MCF 10A (cell line): ENCODE measurements around the gene CCL15. TPM values are rescaled to one million over a fixed set of nuclear protein-coding genes. Genes with fewer than 3 reads are reported as not detected.
"Not testable (repeated sequence)": the region's sequence is repeated elsewhere in the genome, so short reads cannot be mapped to it uniquely, and the experiment has no call there.

ENCODE experiments used
- BruUV-seq: library from RNA; stranded (reverse); fragments of 400-500 nt; replicated peaks from 2 replicates; lab custom pipeline; 2021; lab: Mats Ljungman, UMichigan
- CTCF ChIA-PET: fragments of 300-600 bp; sonication (Branson Sonifier 250); formaldehyde crosslinking; extraction: SDS; loops from one replicate; lab custom pipeline; 2021; ENCODE audit warnings: antibody characterized with exemption, inconsistent platforms; lab: Yijun Ruan, JAX
- POLR2A ChIA-PET: fragments of 300-600, 350-650 bp; sonication (Branson Sonifier 250); formaldehyde crosslinking; extraction: SDS; loops from one replicate; lab custom pipeline; 2020; ENCODE audit warnings: antibody characterized with exemption, inconsistent platforms; lab: Yijun Ruan, JAX
- DNase-seq: peaks from one replicate; pipeline ENCODE4 v3.0.0-alpha.2; 2018; ENCODE audit not compliant: unreplicated experiment
- H3K27ac Mint-ChIP-seq: one replicate; pipeline ENCODE4 v1.8.0; 2022; ENCODE audit warnings: mild to moderate bottlenecking, low read depth, mixed read lengths; ENCODE audit not compliant: unreplicated experiment
- H3K27me3 Mint-ChIP-seq: one replicate; pipeline ENCODE4 v1.8.0; 2022; ENCODE audit warnings: mixed read lengths; ENCODE audit not compliant: insufficient read depth, unreplicated experiment
- H3K36me3 Mint-ChIP-seq: one replicate; pipeline ENCODE4 v1.8.0; 2022; ENCODE audit warnings: mild to moderate bottlenecking, moderate library complexity, mixed read lengths; ENCODE audit not compliant: insufficient read depth, unreplicated experiment
- H3K4me1 Mint-ChIP-seq: one replicate; pipeline ENCODE4 v1.8.0; 2022; ENCODE audit warnings: mixed read lengths; ENCODE audit not compliant: insufficient read depth, unreplicated experiment
- H3K4me3 Mint-ChIP-seq: one replicate; pipeline ENCODE4 v1.8.0; 2022; ENCODE audit warnings: mild to moderate bottlenecking, moderate library complexity, mixed read lengths; ENCODE audit not compliant: unreplicated experiment
- H3K9me3 Mint-ChIP-seq: one replicate; pipeline ENCODE4 v1.8.0; 2022; ENCODE audit warnings: mixed read lengths; ENCODE audit not compliant: unreplicated experiment
- intact Hi-C: fragments of 100-400 bp; cut with micrococcal nuclease; formaldehyde crosslinking; loops from 2 replicates; pipeline ENCODE4 v1.14.1; 2022
- total RNA-seq: library from RNA; stranded (reverse); gene quantifications from 2 replicates; pipeline ENCODE4 v1.2.3, GENCODE V29; 2022
- TF ChIP-seq, protein P1 (sequence below): fragments of 200-600 bp; IDR thresholded peaks from one replicate; pipeline ENCODE4 v1.8.0; 2022; ENCODE audit warnings: antibody characterized with exemption, mild to moderate bottlenecking; ENCODE audit not compliant: unreplicated experiment

Gene CCL15
- total RNA-seq, 1 experiment from 2014 or later: not detected

DNA sequence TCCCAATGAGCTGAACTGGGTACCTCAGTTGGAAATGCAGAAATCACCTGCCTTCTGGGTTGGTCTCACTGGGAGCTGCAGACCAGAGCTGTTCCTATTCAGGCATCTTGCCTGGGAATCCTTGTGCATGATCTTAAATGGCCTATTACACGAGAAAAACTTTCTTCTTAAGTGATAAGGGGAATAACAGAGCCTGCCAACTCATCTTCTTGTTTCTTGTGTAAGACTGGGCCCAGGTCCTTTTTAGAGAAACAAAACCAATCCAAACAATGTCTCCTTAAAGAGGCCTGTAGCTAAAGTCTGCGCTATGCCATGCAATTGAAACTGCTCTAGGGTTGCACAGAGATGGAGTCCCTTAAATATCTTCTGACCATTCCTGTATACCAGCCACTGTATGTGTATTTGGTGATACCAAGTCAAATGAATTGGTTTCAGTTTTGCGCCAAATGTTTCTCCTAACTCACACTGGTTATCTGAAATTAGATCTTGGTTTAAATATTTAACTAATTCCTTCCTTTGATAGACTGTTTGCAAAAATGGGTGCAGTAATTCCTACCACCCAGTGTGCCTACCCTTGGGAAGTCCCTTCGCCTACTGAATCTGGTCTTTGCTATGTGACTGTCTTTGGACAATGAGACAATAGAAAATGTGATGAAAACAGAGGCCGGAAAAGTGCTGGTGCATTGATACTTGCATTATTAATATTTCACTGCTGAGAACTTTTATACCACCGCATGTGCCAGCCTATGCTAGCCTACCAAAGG, 22.9 kb upstream of the CCL15 start:
- TF ChIP-seq, protein P1, sequence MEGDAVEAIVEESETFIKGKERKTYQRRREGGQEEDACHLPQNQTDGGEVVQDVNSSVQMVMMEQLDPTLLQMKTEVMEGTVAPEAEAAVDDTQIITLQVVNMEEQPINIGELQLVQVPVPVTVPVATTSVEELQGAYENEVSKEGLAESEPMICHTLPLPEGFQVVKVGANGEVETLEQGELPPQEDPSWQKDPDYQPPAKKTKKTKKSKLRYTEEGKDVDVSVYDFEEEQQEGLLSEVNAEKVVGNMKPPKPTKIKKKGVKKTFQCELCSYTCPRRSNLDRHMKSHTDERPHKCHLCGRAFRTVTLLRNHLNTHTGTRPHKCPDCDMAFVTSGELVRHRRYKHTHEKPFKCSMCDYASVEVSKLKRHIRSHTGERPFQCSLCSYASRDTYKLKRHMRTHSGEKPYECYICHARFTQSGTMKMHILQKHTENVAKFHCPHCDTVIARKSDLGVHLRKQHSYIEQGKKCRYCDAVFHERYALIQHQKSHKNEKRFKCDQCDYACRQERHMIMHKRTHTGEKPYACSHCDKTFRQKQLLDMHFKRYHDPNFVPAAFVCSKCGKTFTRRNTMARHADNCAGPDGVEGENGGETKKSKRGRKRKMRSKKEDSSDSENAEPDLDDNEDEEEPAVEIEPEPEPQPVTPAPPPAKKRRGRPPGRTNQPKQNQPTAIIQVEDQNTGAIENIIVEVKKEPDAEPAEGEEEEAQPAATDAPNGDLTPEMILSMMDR: no peak
- no peaks in the 10 kb centered on the region for H3K9me3 Mint-ChIP-seq
- no peak for DNase-seq
- peaks cover 2% of the 10 kb centered on the region for H3K36me3 Mint-ChIP-seq
- peaks cover 44% of the 10 kb centered on the region for H3K27me3 Mint-ChIP-seq
- no TSS peak for BruUV-seq
- ChIA-PET CTCF (interaction anchor here (0.6 kb wide), 1 partner anchor 14 kb away, joined by 3 read pairs; no protein-coding TSS in a partner anchor), POLR2A (no interaction called here)
- no peaks in the 10 kb centered on the region for H3K4me1 Mint-ChIP-seq
- H3K27ac Mint-ChIP-seq: no peak overlapping the region
- H3K4me3 Mint-ChIP-seq: no peak overlapping the region
- intact Hi-C loops: no loop called here

DNA sequence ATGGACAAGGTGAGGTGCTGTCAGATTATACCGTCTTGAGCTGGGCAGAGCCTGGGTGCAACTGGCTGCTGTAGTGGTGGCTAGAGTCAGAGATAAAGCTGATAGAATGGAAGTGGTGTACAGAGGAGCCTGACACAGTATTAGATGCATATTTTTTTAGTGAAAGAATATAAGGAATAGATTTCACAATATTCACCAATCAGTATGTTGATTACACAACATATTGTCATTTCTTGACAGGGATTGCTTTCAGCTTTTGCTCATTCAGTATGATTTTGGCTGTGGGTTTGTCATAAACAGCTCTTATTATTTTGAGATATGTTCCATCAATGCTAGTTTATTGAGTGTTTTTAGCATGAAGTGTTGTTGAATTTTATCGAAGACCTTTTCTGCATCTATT, 18.1 kb upstream of the CCL15 start:
- peaks cover 56% of the 10 kb centered on the region for H3K27me3 Mint-ChIP-seq
- no peak overlapping the region for H3K27ac Mint-ChIP-seq
- no peaks in the 10 kb centered on the region for H3K9me3 Mint-ChIP-seq
- peaks cover 5% of the 10 kb centered on the region for H3K36me3 Mint-ChIP-seq
- intact Hi-C loops: loop anchor here (10.0 kb wide), 1 partner anchor 115 kb away; no protein-coding TSS in a partner anchor
- CTCF ChIA-PET: interaction anchor here (1.2 to 1.4 kb wide), 2 partner anchors 53 to 129 kb away, joined by 3 to 6 read pairs; no protein-coding TSS in a partner anchor
- no peak overlapping the region for H3K4me3 Mint-ChIP-seq
- TF ChIP-seq, protein P1: no peak
- DNase-seq: no peak
- POLR2A ChIA-PET: no interaction called here
- H3K4me1 Mint-ChIP-seq: no peaks in the 10 kb centered on the region
- no TSS peak for BruUV-seq

DNA sequence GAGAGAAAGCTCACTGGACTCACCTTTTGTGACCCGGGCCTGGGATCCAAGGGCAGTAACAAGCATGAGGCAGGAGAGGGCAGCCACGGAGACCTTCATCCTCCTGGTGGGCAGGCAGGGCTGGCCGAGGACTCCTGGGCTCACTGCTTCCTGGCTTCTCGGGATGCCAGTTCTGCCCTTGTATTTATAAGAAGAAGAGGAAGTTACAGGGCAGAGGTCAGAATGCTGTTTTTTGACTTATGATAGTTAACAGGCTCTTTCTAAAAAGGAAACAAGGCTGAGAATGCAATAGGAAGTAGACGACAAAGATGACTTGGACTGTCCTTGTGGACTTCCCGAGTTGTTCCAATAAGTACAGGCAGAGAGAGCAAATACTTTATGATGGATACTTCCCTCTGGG, 16.4 kb upstream of the CCL15 start, which contains the start of gene CCL23:
Gene CCL23, minus strand, starts transcription at position 174 of the 400 bp plus-strand sequence. Its CDS starts 75 bp downstream, at position 99.
- TF ChIP-seq, protein P1: no peak
- CTCF ChIA-PET: interaction anchor here (0.6 kb wide), 1 partner anchor 26 kb away, joined by 8 read pairs; no protein-coding TSS in a partner anchor

DNA sequence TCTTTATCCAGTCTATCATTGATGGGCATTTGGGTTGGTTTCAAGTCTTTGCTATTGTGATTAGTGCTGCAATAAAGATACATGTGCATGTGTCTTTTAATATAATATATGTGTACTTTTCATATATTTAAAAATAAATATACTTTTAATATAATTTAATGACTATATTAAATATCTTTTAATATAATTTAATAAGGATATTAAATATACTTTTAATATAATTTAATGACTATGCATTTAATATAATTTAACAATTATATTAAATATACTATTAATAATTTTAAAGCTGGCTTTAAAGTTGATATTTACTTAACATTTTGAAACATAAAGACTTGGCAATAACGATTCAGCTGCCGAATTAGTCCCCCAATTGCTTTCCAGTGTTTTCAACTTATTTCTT, 15.2 kb upstream of the CCL15 start:
- POLR2A ChIA-PET: no interaction called here
- no peak for DNase-seq
- CTCF ChIA-PET: interaction anchor here (0.8 kb wide), 1 partner anchor 447 kb away, joined by 3 read pairs; no protein-coding TSS in a partner anchor
- TF ChIP-seq, protein P1: no peak
- Mint-ChIP-seq H3K9me3 (no peaks in the 10 kb centered on the region), H3K4me1 (no peaks in the 10 kb centered on the region), H3K27ac (no peak overlapping the region), H3K4me3 (no peak overlapping the region), H3K36me3 (peaks cover 5% of the 10 kb centered on the region), H3K27me3 (peaks cover 68% of the 10 kb centered on the region)
- intact Hi-C loops: loop anchor here (10.0 kb wide), 1 partner anchor 118 kb away; no protein-coding TSS in a partner anchor
- BruUV-seq: no TSS peak

More for the DNA sequence above, 16.4 kb upstream of the CCL15 start, which contains the start of gene CCL23:
- intact Hi-C loops: loop anchor here (10.0 kb wide), 1 partner anchor 117 kb away; no protein-coding TSS in a partner anchor
- Mint-ChIP-seq H3K36me3 (peaks cover 5% of the 10 kb centered on the region), H3K27me3 (peaks cover 68% of the 10 kb centered on the region), H3K4me1 (no peaks in the 10 kb centered on the region), H3K27ac (no peak within 1 kb of the TSS), H3K9me3 (no peaks in the 10 kb centered on the region), H3K4me3 (no peak within 1 kb of the TSS)
- DNase-seq: no peak
- POLR2A ChIA-PET: no interaction called here
- no TSS peak for BruUV-seq

DNA sequence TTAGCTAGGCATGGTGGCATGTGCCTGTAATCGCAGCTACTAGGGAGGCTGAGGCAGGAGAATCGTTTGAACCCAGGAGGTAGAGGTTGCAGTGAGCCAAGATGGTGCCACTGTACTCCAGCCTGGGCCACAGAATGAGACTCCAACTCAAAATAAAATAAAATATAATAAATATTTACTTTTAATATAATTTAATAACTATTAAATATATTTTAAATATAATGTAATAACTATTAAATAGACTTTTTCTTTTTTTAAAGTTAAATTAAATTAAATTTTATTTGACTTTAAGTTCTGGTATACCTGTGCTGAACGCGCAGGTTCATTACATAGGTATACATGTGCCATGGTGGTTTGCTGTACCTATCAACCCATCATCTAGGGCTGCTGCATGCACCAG, 14.5 kb upstream of the CCL15 start:
- H3K36me3 Mint-ChIP-seq, H3K4me1 Mint-ChIP-seq, H3K4me3 Mint-ChIP-seq, CTCF ChIA-PET, BruUV-seq, DNase-seq, H3K27ac Mint-ChIP-seq, H3K9me3 Mint-ChIP-seq, POLR2A ChIA-PET: not testable (repeated sequence)
- intact Hi-C loops: loop anchor here (10.0 kb wide), 1 partner anchor 119 kb away; no protein-coding TSS in a partner anchor
- peaks cover 68% of the 10 kb centered on the region for H3K27me3 Mint-ChIP-seq
